ENCODE data around the gene CFAP20DC. TPM values are rescaled to one million over a fixed set of nuclear protein-coding genes. Genes with fewer than 3 reads are reported as not detected.

Gene CFAP20DC
- total RNA-seq, 1 donor from 2014 or later = not detected

GRCh38 chr3:59023612-59024011, 26.2 kb downstream of the CFAP20DC start:
- H3K4me1 ChIP-seq = no peaks in the 10 kb centered on the region
- peaks cover 4% of the 10 kb centered on the region for H3K9me3 ChIP-seq (replicated peaks)
- DNase-seq = no peak
- H3K27ac ChIP-seq (replicated peaks) = no peak overlapping the region
- intact Hi-C loops (cut with micrococcal nuclease) = no loop called here
- no peak overlapping the region for H3K4me3 ChIP-seq
- H3K27me3 ChIP-seq (ENCODE audit: low read depth) = no peaks in the 10 kb centered on the region
- H3K36me3 ChIP-seq = no peaks in the 10 kb centered on the region
- no peak for TF ChIP-seq CTCF (IDR thresholded peaks at IDR 0.05; ENCODE audit: borderline replicate concordance)

GRCh38 chr3:59017617-59017984, 32.2 kb downstream of the CFAP20DC start:
- Histone ChIP-seq H3K9me3 (replicated peaks) (peaks cover 16% of the 10 kb centered on the region), H3K27ac (replicated peaks) (no peak overlapping the region), H3K36me3 (no peaks in the 10 kb centered on the region), H3K4me1 (no peaks in the 10 kb centered on the region), H3K27me3 (ENCODE audit: low read depth) (no peaks in the 10 kb centered on the region), H3K4me3 (no peak overlapping the region)
- intact Hi-C loops (cut with micrococcal nuclease) = no loop called here
- TF ChIP-seq CTCF (IDR thresholded peaks at IDR 0.05; ENCODE audit: borderline replicate concordance) = no peak
- no peak for DNase-seq

GRCh38 chr3:59016930-59017616, 32.8 kb downstream of the CFAP20DC start:
- H3K27ac ChIP-seq (replicated peaks) = no peak overlapping the region
- no peaks in the 10 kb centered on the region for H3K4me1 ChIP-seq
- intact Hi-C loops (cut with micrococcal nuclease) = no loop called here
- no peaks in the 10 kb centered on the region for H3K27me3 ChIP-seq (ENCODE audit: low read depth)
- no peak overlapping the region for H3K4me3 ChIP-seq
- DNase-seq = no peak
- H3K36me3 ChIP-seq = no peaks in the 10 kb centered on the region
- H3K9me3 ChIP-seq (replicated peaks) = peaks cover 16% of the 10 kb centered on the region
- no peak for TF ChIP-seq CTCF (IDR thresholded peaks at IDR 0.05; ENCODE audit: borderline replicate concordance)

GRCh38 chr3:59013611-59014010, 36.2 kb downstream of the CFAP20DC start:
- intact Hi-C loops (cut with micrococcal nuclease) = no loop called here
- H3K36me3 ChIP-seq = no peaks in the 10 kb centered on the region
- H3K27me3 ChIP-seq (ENCODE audit: low read depth) = peaks cover 3% of the 10 kb centered on the region
- no peak for TF ChIP-seq CTCF (IDR thresholded peaks at IDR 0.05; ENCODE audit: borderline replicate concordance)
- H3K4me1 ChIP-seq = no peaks in the 10 kb centered on the region
- no peak overlapping the region for H3K27ac ChIP-seq (replicated peaks)
- peaks cover 12% of the 10 kb centered on the region for H3K9me3 ChIP-seq (replicated peaks)
- DNase-seq = no peak
- no peak overlapping the region for H3K4me3 ChIP-seq

- intact Hi-C loops (cut with micrococcal nuclease) = no loop called here
- no peak for TF ChIP-seq CTCF (IDR thresholded peaks at IDR 0.05; ENCODE audit: borderline replicate concordance)
- peak; percentile 37 for DNase-seq
- H3K4me3 ChIP-seq = no peak overlapping the region
- H3K27me3 ChIP-seq (ENCODE audit: low read depth) = peaks cover 3% of the 10 kb centered on the region
- H3K4me1 ChIP-seq = no peaks in the 10 kb centered on the region
- no peak overlapping the region for H3K27ac ChIP-seq (replicated peaks)
- no peaks in the 10 kb centered on the region for H3K9me3 ChIP-seq (replicated peaks)
- no peaks in the 10 kb centered on the region for H3K36me3 ChIP-seq
These were observed 42.9 kb downstream of the CFAP20DC start for GRCh38 chr3:59006634-59007517.
